Astrocyte of the spinal cord (primary cell): Measurements from ENCODE around the gene KCTD19.

Experiments
- DNase-seq: peaks from one replicate; pipeline ENCODE4 v3.0.0; 2011; ENCODE audit warnings: low read depth, low spot score
- H3K4me3 ChIP-seq: 2 replicates; pipeline ENCODE4 v1.5.1; 2011; ENCODE audit warnings: low read depth, mild to moderate bottlenecking, low read length, moderate library complexity
- in situ Hi-C: cut with HindIII; loops from 2 replicates; pipeline ENCODE4 v1.10.0; 2017; ENCODE audit warnings: low sequenced_read_pairs
- TF ChIP-seq, protein P1 (sequence below): IDR thresholded peaks from 2 replicates; pipeline ENCODE4 v1.5.1; 2012; ENCODE audit warnings: low read depth, mild to moderate bottlenecking, low read length, inconsistent platforms

The KCTD19 gene

DNA sequence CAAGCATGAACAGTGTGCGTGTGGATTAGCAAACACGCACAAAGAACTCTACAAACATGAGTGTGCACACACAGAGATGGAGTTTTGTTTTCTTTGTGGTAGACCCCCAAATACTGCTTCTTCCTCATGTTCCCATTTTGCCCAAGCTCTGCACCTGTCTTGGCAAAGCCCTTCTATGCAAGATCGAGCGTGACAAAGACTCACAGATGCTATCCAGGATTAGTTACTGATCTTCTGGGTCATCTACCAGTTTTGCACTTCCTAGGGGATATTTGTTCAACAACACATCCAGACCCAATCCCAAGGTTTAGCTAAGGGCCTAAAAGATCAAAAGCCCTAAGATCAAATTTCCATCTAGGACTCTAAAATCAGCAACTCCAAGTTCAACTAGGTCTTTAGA is 16.1 kb upstream of the KCTD19 start:
- in situ Hi-C loops, result no loop called here
- H3K4me3 ChIP-seq, result no peak overlapping the region
- DNase-seq, result no peak
- TF ChIP-seq, protein P1, sequence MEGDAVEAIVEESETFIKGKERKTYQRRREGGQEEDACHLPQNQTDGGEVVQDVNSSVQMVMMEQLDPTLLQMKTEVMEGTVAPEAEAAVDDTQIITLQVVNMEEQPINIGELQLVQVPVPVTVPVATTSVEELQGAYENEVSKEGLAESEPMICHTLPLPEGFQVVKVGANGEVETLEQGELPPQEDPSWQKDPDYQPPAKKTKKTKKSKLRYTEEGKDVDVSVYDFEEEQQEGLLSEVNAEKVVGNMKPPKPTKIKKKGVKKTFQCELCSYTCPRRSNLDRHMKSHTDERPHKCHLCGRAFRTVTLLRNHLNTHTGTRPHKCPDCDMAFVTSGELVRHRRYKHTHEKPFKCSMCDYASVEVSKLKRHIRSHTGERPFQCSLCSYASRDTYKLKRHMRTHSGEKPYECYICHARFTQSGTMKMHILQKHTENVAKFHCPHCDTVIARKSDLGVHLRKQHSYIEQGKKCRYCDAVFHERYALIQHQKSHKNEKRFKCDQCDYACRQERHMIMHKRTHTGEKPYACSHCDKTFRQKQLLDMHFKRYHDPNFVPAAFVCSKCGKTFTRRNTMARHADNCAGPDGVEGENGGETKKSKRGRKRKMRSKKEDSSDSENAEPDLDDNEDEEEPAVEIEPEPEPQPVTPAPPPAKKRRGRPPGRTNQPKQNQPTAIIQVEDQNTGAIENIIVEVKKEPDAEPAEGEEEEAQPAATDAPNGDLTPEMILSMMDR, result no peak

DNA sequence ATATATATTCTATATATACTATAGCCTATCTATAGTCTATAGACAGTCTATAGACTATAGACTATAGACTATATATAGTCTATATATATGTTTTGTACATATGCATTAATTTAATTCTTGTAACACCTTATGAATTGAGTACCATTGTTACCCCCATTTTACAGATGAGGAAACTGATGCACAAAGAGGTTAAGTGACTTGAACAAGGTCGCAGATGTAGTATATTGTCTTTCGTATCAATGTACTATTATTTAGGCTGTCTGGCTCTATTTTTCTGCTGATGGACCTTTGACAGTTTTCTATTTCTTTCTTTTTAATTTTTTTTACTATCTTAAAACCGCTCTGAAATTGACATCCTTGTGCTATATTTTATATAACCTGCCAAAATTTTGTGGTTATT is 14.7 kb upstream of the KCTD19 start:
- TF ChIP-seq, protein P1, result no peak
- in situ Hi-C loops, result no loop called here
- no peak overlapping the region for H3K4me3 ChIP-seq
- DNase-seq, result no peak

DNA sequence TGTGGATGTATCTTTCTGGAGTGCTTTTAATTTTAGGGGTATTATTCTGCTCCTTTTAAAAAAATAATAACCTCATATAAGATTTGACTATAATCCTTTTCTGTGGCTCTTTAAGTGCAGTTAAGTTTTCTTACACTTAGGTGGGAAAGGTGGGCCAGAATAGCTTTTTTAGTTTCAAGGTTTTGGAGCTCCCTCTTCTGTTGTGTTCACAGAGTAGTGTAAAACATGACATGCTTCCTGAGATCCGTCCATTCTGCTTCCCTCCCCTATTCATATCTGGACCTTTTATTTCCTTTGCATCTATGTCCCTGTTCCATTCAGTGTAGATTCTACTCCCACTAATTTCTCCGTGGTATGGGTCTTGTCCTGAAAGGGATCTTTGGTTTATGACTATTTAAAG is 12.9 kb upstream of the KCTD19 start:
- H3K4me3 ChIP-seq, result no peak overlapping the region
- TF ChIP-seq, protein P1, result peak; percentile 29
- in situ Hi-C loops, result no loop called here
- peak; percentile 49 for DNase-seq

DNA sequence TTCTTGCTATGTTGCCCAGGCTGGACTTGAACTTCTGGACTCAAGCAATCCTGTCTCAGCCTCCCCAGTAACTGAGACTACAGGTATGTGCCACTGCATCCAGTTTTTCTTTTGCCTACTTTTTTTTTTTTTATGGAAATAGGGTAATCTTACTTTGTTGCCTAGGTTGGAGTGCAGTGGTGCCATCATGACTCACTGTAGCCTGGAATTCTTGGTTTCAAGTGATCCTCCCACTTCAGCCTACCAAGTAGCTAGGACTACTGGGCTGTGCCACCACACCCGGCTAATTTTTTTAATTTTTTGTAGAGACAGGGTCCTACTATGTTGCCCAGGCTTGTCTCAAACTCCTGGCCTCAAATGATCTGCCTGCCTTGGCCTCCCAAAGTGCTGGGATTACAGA is 10.1 kb upstream of the KCTD19 start:
- in situ Hi-C loops, result no loop called here
- TF ChIP-seq, protein P1, result no peak
- H3K4me3 ChIP-seq, result no peak overlapping the region
- DNase-seq, result no peak

DNA sequence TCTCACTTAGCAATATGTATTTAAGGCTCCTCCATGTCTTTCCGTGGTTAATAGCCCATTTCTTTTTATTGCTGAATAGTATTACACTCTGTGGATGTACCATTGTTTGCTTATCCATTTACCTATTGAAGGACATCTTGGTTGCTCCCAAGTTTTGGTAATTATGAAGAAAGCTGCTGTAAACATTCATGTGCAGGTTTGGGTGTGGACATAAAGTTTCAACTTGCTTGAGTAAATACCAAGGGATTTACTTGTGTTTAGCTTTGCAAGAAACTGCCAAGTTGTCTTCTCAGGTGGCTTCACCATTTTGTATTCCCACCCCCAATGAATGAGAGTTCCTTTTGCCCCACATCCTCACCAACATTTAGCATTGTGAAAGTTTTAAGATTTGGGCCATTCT is 9.6 kb upstream of the KCTD19 start:
- in situ Hi-C loops, result no loop called here
- no peak overlapping the region for H3K4me3 ChIP-seq
- TF ChIP-seq, protein P1, result no peak
- DNase-seq, result no peak

DNA sequence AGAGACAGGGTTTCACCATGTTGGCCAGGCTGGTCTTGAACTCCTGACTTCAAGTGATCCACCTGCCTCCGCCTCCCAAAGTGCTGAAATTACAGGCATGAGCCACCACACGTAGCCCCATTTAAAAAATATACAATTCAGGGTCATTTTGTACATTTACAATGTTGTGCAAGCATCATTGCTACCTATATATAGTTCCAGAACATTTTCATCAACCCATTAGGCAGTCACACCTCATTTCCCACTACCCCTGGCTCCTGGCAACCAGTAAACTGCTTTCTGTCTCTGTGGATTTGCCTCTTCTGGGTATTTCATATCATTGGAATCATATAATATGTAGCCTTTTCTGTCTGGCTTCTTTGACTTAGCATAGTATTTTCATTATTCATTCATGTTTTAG is 6.8 kb upstream of the KCTD19 start:
- no peak for DNase-seq
- in situ Hi-C loops, result no loop called here
- H3K4me3 ChIP-seq, result no peak overlapping the region
- TF ChIP-seq, protein P1, result no peak

DNA sequence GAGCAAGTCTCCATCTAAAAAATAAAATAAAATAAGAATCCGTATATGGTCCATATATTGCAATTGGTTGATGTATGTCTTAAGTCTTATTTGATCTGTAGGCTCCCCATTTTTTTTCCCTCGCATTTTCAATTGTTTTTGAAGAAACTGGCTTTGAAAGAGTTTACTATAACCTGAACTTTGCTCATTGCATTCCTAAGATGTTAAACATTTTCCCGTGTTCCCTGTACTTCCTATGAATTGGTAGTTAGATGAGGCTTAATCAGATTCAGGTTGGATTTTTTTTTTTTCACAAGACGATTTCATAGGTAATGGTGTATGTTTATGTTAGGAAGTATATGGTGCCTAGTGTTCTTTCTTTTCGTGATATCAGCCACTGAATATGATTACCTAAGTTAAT is 3.4 kb upstream of the KCTD19 start:
- no peak overlapping the region for H3K4me3 ChIP-seq
- in situ Hi-C loops, result no loop called here
- no peak for DNase-seq
- TF ChIP-seq, protein P1, result no peak
